ENCODE measurements around the gene CIC. TPM values are rescaled to one million over a fixed set of nuclear protein-coding genes. Genes with fewer than 3 reads are reported as not detected.
A peak's percentile ranks its signal among the peaks of the same experiment; 100 is the strongest.
"Not testable (repeated sequence)": the region's sequence is repeated elsewhere in the genome, so short reads cannot be mapped to it uniquely, and the experiment has no call there.

Gene CIC
- polyA plus RNA-seq, 3 donors, result 18.7 to 49.1 (median 33.3) TPM

DNA sequence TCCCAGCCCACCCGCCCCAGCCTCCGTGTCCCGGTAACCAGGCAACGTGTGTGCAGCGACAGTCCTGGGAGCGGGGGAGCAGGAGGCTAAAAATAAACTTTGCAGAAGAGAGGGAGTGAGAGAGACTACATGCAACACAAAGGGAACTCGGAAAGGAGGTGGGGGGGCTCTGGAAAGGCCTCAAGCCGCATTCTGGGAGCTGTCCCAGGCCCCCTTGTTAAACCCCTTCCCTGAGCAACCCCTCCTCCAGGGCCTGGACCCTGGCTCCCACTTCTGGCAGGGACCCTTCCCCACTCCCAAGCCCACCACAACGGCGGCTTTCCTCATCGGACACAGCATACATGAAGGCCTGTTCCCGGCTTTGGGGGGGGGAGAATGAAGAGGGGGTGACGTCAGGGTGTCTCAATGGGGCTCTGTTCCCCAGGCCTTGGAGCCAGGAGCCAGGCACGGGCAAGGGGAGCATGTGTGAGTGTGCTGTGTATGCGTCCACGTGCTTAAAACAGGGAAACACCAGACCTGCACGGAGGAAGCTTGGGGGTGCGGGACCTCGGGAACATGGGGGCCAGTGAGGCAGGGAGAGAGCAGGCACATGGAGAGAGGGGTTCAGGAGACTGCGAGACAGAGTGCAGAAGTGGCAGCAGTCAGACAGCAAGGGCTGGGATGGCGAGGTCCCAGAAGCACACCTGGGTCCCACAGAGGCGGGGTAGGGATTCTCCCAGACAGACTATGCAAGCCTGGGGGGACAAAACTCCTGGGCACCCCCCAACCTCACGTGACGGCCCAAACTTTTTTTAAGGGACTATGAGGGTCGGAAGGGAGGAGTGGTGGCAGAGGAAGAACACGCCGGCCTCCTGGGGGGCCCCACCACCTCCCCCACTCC lies 16.4 kb upstream of the CIC start:
- 3 to 10% (median 7%) methylated on average over 26 to 27 of the region's 27 CpGs for WGBS, 3 donors
- H3K27ac ChIP-seq (ENCODE audit: low read depth, low read length), result peak overlapping the region; percentile 79

DNA sequence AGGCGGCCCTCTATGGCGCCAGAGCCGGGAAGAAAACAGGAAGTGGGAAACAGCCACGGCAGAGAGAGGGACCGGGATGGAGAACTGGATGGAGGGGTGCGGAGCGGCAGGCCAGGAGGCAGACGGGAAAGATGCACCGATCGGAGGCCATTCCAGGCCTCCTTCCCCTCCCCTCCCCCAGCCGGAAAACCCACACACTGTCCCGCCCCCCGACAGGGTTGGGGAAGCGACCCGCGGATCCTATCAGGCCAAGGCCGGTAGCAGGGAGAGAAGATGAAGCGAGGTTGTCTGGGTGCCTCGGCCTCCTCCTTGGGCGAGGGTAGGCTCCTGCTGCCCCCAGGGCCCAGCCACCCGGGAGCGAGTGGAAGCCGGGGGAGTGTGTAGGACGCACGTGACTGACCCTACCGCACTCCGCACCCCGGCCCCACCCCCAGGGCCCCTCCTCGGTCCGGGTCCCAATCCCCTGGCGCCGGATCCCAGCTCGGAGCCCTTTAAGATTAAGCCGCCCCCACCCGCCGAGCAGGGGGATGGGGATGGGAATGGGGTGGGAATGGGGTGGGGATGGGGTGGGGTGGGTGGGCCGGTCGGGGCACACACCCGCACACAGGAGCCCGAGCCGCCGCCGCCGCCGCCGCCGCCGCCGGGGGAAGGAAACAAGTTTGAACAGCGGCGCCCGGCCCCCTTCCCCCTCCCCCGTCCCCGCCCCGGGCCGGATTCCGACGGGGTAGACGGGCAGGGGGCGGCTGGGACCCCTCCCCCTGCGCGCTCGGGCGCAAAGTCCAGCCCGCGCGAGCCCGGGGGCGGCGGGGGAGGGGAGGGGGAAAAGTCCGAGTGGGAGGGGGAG lies 15.6 kb upstream of the CIC start:
- WGBS, 3 donors, result 0 to 1% (median 0%) methylated on average over 26 to 59 of the region's 71 CpGs

GRCh38 chr19:42254089-42254849 lies 14.8 kb upstream of the CIC start:
- 0% methylated on average over 55 to 70 of the region's 70 CpGs for WGBS, 3 donors
- H3K27ac ChIP-seq (ENCODE audit: low read depth, low read length), result peak overlapping the region; percentile 91

More for the DNA sequence above, 15.6 kb upstream of the CIC start:
- H3K27ac ChIP-seq (ENCODE audit: low read depth, low read length), result peak overlapping the region; percentile 91

GRCh38 chr19:42254850-42255765 lies 13.9 kb upstream of the CIC start, which contains the start of gene ERF:
ERF (minus strand) TSS chr19:42255128; CDS start chr19:42254999, 129 bp downstream.
- WGBS, 3 donors, result 0 to 1% (median 0%) methylated on average over 43 to 75 of the region's 75 CpGs
- peak within 1 kb of the TSS; percentile 91 for H3K27ac ChIP-seq (ENCODE audit: low read depth, low read length)

- 8 to 11% (median 8%) methylated on average over 38 of the region's 38 CpGs for WGBS, 3 donors
- no peak overlapping the region for H3K27ac ChIP-seq (ENCODE audit: low read depth, low read length)
Observed at GRCh38 chr19:42255766-42256745, 13.0 kb upstream of the CIC start.

DNA sequence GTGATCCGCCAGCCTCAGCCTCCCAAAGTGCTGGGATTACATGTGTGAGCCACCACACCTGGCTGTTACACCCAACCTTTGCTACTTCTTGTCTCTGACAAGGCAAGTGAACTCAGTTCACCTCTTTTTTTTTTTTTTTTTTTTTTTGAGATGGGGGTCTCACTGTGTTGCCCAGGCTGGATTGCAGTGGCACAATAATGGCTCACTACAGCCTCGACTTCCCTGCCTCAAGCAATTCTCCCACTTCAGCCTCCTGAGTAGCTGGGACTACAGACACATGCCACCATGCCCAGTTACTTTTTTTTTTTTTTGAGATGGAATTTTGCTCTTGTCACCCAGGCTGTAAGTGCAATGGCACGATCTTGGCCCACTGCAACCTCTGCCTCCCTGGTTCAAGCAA lies 11.2 kb upstream of the CIC start:
- WGBS, 3 donors, result 73 to 96% (median 85%) methylated on average over 3 of the region's 3 CpGs
- H3K27ac ChIP-seq (ENCODE audit: low read depth, low read length), result not testable (repeated sequence)

DNA sequence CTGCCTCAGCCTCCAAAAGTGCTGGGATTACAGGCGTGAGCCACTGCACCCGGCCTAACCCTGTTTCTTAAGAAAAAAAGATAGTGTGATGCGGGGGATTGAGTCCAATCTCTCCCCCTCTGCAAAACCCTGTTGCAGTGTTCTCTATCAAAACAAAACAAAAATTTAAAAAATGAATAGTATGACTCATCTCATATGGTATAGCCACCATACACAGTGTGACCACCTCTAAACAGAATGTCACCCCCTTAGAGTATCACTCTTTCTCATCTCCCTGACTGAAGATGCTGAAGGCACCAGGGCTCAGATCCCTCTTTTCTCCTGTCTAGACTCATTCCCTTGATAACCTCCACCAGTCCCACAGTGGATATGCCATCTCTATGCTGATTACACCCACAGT lies 7.3 kb upstream of the CIC start:
- 92 to 97% (median 92%) methylated on average over 3 of the region's 3 CpGs for WGBS, 3 donors
- no peak overlapping the region for H3K27ac ChIP-seq (ENCODE audit: low read depth, low read length)

GRCh38 chr19:42266105-42266504 lies 2.9 kb upstream of the CIC start:
- WGBS, 3 donors, result 91 to 93% (median 92%) methylated on average over 4 of the region's 4 CpGs

GRCh38 chr19:42266928-42267603 lies 2.0 kb upstream of the CIC start:
- WGBS, 3 donors, result 92 to 95% (median 93%) methylated on average over 22 to 25 of the region's 25 CpGs
- H3K27ac ChIP-seq (ENCODE audit: low read depth, low read length), result not testable (repeated sequence)

More at GRCh38 chr19:42266105-42266504, 2.9 kb upstream of the CIC start:
- H3K27ac ChIP-seq (ENCODE audit: low read depth, low read length), result not testable (repeated sequence)

- 6 to 9% (median 8%) methylated on average over 13 of the region's 13 CpGs for WGBS, 3 donors
- H3K27ac ChIP-seq (ENCODE audit: low read depth, low read length), result no peak overlapping the region
Observed at GRCh38 chr19:42267644-42268141, 1.4 kb upstream of the CIC start.

DNA sequence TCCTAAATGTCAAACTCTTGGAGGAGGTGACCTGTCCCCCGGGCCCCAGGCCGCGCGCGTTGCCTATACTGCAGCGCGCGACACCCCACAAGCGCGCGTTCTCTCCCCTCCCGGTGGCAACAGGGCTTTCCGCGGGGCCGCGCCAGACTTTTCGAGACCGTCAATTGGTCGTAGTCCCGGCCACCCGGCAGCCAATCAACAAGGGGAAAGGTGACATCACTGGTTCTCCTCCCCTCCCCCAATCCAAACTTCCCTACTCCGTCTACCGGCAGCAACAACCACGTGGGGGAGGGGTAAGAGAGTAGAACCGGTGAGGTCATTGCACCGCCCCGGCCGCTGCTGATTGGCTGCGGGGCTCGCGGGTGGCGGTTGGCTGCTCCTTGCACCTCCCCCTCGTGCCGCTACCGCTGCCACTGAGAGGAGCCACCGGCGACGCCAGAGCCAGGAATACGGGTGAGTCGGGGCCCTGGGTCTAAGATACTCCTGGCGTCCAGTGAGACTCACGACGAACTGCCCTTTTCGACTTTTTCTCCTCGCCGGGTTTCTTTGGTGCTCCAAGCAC lies 829 bp upstream of the CIC start:
- peak overlapping the region; percentile 75 for H3K27ac ChIP-seq (ENCODE audit: low read depth, low read length)
- WGBS, 3 donors, result 0 to 1% (median 0%) methylated on average over 45 to 46 of the region's 46 CpGs

GRCh38 chr19:42269478-42270345 lies 660 bp downstream of the CIC start:
- peak overlapping the region; percentile 45 for H3K27ac ChIP-seq (ENCODE audit: low read depth, low read length)
- 26 to 31% (median 31%) methylated on average over 10 of the region's 10 CpGs for WGBS, 3 donors

- H3K27ac ChIP-seq (ENCODE audit: low read depth, low read length), result peak overlapping the region; percentile 45
- 6 to 9% (median 6%) methylated on average over 16 to 18 of the region's 18 CpGs for WGBS, 3 donors
Observed at GRCh38 chr19:42270346-42271044, 1.4 kb downstream of the CIC start.

DNA sequence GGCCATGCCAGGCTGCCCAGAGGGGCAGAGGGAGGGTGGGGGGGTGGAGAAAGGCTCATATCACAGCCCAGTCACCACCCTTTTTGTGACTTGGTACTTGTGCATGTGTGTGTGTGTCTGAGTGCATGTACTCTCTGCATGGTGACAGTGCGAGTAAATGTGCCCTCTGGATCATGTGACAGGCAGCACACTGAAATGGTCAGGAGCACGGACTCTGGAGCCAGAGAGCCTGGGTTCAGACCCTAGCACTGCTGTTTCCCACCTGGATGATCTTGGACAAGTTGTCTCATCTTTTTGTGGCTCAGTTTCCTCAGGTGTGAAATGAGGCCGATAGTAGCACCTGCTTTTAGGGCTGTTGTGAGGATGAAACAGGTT lies 2.0 kb downstream of the CIC start:
- H3K27ac ChIP-seq (ENCODE audit: low read depth, low read length), result no peak overlapping the region
- 46 to 65% (median 54%) methylated on average over 3 of the region's 3 CpGs for WGBS, 3 donors
